Kidney capillary endothelial cell (primary cell): ENCODE results near the gene PPP6R3.
"Not testable (repeated sequence)": the region's sequence is repeated elsewhere in the genome, so short reads cannot be mapped to it uniquely, and the experiment has no call there.

Source experiments
- DNase-seq: peaks from one replicate; pipeline ENCODE4 v3.0.0-alpha.2; 2018; ENCODE audit warnings: low spot score

Gene PPP6R3

DNA sequence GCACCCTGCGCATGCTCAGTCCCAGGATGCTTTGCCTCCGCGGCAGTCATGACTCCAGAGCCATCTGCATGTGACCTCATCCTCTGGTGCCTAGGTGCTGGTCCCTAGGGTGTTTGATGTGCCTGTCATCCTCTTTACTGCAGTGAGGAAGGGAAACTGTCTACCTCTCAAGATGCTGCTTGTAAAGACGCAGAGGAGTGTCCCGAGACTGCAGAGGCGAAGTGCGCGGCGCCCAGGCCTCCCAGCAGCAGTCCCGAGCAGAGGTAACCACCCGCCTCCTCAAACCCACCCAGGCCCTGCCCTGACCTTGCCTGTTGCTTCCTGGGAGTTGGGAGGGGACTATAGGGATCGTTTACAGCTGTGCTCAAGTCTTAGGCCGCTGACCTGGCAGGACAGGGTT lies 149.2 kb downstream of the PPP6R3 start:
- DNase-seq: no peak

DNA sequence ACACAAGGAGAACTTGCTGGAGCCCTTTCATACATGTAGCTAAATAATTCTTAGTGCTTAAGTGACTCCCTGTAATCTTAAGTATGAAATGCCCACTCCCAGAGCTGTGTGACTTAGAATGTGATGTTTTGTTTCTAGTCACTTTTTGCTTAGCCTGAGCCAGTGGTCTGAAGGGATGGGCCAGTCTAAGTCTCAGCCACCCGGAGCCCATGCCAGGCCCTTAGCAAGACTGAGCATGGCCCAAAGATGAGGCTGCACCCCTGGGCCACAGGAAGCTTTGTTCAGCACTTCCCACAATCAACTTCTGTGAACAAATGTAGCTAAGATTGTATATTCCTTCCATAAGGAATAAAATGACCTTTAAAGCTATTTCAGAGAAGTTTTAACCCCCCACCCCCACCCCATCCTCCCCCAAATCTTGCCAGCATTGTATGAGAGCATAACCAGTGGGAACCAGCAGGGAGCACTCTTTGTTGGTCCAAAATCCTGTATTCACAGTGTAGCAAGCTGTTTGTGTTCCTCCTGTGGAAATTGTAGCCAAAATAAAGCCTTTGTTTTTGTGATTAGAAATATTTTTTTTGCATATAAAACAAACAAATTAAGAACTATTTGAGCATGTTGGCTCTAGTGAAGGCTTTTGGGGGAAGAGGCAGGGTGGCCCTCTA lies 150.0 kb downstream of the PPP6R3 start:
- DNase-seq: no peak

DNA sequence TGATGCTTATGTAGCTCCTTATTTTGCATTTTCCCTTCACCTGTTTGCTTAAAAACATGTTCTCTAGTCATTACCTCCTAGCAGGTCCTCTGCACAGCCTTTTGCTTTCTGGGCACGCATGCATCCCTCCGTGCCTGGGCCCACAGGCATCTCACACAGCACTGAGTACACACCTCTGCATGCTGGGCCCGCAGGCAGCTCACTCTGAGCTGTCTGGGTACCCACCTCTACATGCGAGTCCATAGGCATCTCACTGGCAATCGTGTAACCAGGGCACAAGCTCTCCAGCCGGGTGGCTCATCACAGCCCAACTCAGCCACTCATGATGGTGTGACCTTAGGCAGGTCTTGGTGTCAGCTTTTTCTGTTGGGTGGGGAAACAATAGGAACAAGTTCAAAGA lies 155.1 kb downstream of the PPP6R3 start:
- DNase-seq: no peak

DNA sequence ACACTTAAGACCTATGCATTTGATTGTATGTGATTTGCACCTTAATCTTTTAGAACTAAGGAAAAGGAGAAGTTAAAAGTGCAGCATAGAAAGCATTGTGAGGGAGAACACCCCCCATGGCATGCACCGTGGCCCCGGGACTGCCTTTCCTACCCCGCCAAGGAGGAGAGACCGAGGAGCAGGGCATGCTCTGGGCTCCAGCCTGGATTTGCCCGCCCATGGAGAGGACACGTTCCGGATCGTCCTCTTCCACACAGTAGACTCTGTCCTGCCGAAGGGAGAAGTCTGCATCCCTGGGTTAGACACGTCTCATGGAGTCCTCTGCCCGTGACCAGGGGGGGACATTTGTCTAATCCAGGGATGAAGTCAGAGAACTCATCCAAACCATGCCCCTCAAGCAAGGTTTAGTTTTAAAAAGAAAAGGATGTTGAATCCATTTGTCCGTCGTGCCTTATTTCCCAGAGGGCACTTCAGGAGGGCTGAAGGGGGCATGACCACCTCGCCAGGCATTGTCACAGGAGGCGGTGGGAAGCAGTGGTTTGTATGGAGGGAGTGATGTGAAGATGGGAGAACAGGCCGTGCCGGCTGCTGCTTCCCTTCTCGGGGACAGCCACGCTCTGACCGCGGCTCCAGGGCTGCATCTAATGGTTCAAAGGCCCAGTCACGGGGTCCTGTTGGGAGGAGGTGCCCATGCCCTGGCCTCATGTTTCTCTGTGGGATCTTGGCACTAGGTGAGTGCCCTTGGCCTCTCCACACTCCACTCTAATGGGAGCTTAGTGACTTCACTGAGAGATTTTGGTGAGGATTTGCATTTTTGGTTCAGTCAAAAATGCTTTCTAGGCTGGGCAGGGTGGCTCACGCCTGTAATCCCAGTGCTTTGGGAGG lies 157.6 kb downstream of the PPP6R3 start:
- no peak for DNase-seq

DNA sequence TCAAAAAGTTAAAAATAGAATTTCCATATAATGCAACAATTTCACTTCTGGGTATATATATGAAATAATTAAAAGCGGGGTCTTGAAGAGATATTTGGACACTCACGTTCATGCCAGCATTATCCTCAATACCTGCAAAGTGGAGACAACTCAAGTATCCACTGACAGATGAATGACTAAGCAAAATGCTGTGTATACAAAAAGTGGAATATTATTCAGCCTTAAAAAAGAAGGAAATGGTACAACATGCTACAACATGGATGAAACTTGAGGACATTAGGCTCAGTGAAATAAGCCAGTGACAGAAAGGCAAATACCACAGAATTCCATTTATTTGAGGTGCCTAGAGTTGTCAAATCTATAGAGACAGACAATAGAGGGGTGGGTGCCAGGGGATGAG lies 161.3 kb downstream of the PPP6R3 start:
- DNase-seq: no peak

DNA sequence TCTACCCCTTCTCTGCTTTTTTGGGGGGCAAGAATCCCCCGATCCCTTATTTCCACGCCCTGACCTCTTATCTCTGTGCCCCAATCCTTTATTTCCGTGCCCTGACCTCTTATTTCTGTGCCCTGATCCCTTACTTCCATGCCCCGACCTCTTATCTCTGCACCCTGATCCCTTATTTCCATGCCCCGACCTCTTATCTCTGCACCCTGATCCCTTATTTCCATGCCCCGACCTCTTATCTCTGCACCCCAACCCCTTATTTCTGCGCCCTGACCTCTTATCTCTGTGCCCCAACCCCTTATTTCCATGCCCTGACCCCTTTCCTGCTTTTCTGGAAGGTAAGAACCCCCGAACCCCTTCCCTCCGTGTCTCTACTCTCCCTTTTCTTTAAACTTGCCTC lies 163.2 kb downstream of the PPP6R3 start:
- DNase-seq: not testable (repeated sequence)

DNA sequence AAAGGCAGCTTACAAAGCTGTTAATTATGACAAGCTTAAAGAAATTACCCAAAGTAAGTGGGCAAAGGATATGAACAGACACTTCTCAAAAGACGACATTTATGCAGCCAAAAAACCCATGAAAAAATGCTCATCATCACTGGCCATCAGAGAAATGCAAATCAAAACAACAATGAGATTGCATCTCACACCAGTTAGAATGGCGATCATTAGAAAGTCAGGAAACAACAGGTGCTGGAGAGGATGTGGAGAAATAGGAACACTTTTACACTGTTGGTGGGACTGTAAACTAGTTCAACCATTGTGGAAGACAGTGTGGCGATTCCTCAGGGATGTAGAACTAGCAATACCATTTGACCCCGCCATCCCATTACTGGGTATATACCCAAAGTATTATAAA lies 164.5 kb downstream of the PPP6R3 start:
- DNase-seq: not testable (repeated sequence)

DNA sequence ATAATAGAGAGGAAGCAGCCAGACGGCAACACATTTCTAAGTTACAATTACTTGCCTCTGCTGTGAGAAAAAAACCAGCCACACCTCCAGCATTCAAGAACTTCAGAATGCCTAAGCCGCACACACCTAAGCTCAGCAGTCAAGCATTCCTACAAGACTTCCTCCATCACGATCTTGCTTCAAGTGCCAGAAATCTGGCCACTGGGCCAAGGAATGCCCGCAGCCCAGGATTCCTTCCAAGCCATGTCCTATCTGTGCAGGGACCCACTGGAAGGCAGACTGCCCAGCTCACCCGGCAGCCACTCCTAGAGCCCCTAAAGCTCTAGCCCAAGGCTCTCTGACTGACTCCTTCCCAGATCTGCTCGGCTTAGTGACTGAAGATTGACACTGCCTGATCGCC lies 165.7 kb downstream of the PPP6R3 start:
- DNase-seq: not testable (repeated sequence)

DNA sequence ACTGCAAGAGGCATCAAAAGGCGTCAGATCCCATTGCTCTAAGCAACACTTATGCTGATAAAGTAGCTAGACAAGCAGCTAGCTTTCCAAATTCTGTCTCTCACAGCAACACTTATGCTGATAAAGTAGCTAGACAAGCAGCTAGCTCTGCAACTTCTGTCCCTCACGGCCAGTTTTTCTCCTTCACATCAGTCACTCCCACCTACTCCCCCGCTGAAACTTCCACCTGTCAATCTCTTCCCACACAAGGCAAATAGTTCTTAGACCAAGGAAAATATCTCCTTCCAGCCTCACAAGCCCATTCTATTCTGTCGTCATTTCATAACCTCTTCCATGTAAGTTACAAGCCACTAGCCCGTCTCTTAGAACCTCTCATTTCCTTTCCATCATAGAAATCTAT lies 168.3 kb downstream of the PPP6R3 start:
- DNase-seq: not testable (repeated sequence)

DNA sequence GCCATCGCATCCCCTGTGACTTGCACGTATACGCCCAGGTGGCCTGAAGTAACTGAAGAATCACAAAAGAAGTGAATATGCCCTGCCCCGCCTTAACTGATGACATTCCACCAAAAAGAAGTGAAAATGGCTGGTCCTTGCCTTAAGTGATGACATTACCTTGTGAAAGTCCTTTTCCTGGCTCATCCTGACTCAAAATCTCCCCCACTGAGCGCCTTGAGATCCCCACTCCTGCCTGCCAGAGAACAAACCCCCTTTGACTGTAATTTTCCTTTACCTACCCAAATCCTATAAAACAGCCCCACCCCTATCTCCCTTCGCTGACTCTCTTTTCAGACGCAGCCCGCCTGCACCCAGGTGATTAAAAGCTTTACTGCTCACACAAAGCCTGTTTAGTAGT lies 171.8 kb downstream of the PPP6R3 start:
- not testable (repeated sequence) for DNase-seq

DNA sequence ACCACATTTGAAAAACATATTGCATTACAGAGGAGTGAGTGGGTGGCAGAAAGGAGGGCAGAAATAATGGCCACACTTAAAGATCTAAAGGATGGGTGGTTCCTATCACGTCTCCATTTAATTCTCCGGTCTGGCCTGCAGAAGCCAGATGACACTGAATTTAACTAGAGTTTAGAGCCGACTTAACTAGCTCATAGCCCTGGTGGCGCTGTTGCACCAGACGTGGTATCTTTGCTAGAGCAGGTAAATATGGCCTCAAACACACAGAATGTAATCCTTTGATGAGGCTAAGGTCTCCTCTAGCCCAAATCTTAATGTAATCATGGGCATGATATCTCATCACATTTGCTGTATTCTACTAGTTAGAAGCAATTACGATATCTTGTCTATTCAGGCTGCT lies 172.2 kb downstream of the PPP6R3 start:
- DNase-seq: peak; percentile 49

DNA sequence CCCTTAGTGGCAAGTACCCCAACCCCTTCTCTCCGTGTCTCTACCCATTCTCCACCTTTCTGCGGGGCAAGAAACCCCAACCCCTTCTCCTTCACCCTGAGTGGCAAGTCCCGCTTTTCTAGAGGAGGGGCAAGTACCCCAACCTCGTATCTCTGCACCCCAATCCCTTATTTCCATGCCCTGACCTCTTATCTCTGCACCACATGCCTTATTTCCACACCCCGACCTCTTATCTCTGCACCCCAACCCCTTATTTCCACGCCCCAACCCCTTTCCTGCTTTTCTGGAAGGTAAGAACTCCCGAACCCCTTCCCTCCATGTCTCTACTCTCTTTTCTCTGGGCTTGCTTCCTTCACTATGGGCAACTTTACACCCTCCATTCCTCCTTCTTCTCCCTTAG lies 174.1 kb downstream of the PPP6R3 start:
- DNase-seq: not testable (repeated sequence)

DNA sequence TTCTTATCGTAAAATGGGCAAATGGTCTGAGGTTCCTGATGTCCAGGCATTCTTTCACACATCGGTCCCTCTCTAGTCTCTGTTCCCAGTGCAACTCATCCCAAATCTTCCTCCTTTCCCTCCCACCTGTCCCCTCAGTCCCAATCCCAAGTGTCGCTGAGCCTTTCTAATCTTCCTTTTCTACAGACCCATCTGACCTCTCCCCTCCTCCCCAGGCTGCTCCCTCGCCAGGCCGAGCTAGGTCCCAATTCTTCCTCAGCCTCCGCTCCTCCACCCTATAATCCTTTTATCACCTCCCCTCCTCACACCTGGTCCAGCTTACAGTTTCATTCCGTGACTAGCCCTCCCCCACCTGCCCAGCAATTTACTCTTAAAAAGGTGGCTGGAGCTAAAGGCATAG lies 174.6 kb downstream of the PPP6R3 start:
- not testable (repeated sequence) for DNase-seq

DNA sequence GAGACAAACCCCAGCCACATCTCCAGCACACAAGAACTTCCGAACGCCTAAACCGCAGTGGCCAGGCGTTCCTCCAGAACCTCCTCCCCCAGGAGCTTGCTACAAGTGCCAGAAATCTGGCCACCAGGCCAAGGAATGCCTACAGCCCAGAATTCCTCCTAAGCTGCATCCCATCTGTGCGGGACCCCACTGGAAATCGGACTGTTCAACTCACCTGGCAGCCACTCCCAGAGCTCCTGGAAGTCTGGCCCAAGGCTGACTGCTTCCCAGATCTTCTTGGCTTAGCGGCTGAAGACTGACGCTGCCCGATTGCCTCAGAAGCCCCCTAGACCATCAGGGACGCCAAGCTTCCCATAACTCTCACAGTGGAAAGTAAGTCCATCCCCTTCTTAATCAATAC lies 175.3 kb downstream of the PPP6R3 start:
- not testable (repeated sequence) for DNase-seq

DNA sequence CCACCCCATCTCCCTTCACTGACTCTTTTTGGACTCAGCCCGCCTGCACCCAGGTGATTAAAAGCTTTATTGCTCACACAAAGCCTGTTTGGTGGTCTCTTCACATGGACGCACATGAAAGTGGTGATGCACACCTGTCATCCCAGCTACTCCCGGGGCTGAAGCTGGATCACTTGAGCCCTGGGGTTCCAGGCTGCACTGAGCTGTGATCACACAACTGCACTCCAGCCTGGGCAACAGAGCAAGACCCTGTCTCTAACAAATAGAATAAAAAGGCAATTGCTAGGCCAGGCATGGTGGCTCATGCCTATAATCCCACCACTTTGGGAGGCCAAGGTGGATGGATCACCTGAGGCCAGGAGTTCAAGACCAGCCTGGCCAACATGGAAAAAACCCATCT lies 178.8 kb downstream of the PPP6R3 start:
- not testable (repeated sequence) for DNase-seq

DNA sequence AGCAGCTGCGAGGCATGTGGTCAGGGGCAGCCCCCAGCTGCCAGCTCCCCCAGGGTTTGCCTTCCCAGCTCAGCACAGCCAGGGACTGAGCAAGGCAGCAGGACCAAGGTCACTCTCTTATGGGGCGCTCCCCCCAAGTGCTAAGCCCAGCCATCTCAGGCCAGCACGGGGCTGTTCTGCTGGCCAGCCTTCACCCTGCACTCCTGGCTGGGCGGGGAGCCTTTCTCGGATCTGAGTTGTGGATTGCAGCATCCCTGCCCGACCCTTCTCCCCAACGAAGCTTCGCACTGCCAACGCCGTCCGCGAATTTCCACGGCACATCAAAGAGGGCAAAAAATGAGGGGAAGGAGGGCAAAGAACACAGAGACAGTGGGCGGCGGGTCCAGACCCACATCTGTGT lies 181.3 kb downstream of the PPP6R3 start:
- no peak for DNase-seq

DNA sequence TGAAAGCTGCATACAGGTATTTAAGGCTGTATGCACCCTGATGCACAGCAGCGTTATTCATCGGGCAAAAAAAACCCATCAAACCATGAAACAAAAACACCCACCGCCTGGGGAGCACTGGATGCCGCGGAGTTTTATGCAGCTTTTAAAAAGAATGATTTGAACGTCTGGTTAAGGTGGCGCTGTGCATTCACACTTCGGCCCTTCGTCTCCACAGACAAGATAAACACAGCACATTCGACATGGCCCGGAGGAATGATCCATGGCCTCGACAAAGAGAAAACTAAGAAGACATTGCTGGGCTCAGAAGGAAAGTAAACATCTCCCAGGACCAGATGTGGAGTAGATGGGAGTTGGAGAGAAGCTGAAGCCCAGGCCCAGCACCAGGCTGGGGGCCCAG lies 183.0 kb downstream of the PPP6R3 start:
- DNase-seq: no peak

DNA sequence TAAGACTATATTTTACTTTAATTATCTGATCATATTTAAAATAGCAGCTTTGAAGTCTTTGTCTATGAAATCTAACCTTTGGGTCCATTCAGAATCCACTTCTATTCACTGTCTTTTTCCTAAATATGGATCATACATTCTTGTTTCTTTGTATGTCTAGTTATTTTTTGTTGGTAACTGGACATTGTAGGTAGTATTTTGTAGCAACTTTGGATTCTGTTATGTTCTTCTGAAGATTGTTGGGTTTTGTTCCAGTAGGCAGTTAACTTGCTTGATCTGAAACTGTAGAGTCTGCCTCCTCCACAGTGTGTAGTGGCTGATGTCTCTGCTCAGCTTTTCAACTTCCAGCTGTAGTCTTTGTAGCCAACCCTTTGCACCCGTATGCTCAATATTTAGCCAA lies 186.3 kb downstream of the PPP6R3 start:
- DNase-seq: no peak

DNA sequence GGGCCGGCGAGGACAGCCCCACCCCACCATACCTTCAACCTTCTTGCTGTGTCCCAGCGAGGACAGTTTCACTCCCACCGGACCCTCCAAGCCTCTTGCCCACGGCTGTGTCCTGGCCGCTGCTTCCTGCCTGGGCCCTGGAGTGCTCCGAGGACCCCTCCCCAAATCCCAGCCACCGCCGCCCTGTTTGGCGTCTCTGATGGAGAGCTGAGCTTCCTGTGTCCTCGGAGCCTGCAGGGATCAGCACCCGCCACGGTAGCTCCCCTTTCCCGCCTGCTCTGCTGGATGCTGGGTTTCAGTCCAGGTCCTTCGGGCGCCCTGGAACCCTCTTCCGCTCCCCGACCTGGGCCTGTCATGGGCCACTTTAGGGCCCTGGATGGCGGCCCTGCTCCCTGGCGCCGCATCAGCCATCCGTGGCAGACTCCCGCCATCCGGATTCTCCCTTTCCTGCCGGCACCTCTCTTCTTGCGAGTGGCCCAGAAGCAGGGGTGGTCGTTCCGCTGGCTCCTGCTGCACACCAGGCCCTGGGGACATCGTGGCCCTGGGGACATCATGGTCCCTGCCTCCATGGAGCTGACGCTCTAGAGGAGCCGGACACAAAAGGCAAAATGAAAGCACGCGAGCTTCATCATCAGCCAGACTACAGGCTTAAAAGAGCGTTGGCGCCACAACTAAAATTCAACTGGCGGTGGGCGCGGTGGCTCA lies 189.5 kb downstream of the PPP6R3 start:
- DNase-seq: no peak

DNA sequence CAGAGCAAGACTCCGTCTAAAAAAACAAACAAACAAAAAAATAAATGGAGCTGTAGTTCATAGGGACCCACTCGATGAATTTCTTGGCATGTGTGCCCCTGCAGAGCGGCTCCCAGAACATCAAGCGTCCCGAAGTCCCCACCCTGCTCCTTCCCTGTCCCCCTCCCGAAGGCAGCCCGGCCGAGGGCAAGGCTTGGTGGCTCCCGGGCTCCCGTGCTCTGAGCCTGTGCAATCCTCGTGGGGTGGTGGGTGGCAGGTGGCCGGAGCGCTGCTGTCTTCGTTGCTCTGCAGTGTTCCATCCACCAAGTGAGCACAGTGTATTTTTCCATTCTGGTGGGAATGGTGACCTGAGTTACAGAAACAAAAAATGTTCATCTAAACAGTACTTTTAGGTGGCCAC lies 190.2 kb downstream of the PPP6R3 start:
- DNase-seq: no peak

DNA sequence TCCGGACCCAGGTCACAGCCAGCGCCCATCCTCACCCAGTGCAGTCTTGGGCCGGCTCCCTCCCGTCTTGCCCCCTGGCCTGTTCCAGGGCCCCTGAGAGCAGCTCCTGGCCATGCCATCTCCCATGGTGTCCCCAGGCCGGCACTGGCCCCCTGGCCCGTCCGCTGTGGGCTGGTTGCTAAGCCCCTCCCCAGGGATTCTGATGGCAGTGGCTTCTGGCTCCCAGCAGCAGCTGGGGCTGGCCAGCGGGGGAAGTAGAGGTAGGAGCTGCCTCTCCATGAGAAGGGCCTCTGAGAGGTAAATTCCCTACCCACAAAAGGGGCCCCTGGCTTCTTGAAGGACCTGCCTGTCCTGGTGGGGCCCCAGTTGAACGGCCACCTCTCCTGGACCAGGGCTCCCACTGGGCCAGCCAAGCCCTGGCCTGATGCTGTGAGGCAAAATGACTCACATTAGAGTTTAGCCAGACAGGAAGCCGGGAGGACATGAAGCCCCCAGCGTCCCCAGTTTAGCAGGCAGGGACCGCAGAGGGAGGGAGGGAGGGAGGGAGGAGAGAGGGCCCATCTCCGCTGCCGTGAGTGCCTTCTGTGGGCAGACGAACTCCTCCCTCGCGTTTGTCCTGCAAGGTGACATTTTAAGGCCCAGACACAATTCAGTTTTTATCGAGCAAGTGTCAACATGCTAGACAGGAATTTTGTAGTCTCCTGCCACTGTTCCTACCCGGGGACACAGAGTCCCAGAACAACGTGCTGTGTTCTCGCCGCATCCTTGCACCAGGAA lies 190.8 kb downstream of the PPP6R3 start:
- peak; percentile 26 for DNase-seq
